H9 (cell line): ENCODE measurements around the gene FBN1. TPM values are rescaled to one million over a fixed set of nuclear protein-coding genes. Genes with fewer than 3 reads are reported as not detected.

Experiments used
- DNase-seq: peaks from one replicate; pipeline ENCODE4 v3.0.0-alpha.2; 2017
- H2AFZ ChIP-seq: one replicate; pipeline ENCODE4 v1.6.1; 2013; ENCODE audit warnings: mild to moderate bottlenecking, low read length, control low read depth, moderate library complexity
- H2AK5ac ChIP-seq: 2 replicates; pipeline ENCODE4 v1.6.1; 2013; ENCODE audit warnings: low read length, control low read depth, mixed read lengths; ENCODE audit not compliant: insufficient read length
- H2BK120ac ChIP-seq: one replicate; pipeline ENCODE4 v1.6.1; 2013; ENCODE audit warnings: low read depth, mild to moderate bottlenecking, low read length, control low read depth, inconsistent platforms; ENCODE audit not compliant: poor library complexity, severe bottlenecking
- H2BK12ac ChIP-seq: 2 replicates; pipeline ENCODE4 v1.6.1; 2013; ENCODE audit warnings: low read length, control low read depth, mixed read lengths, low read depth; ENCODE audit not compliant: insufficient read length
- H2BK15ac ChIP-seq: 2 replicates; pipeline ENCODE4 v1.6.1; 2013; ENCODE audit warnings: low read depth, low read length, control low read depth
- H2BK20ac ChIP-seq: one replicate; pipeline ENCODE4 v1.6.1; 2013; ENCODE audit warnings: low read depth, mild to moderate bottlenecking, low read length, control low read depth, inconsistent platforms; ENCODE audit not compliant: poor library complexity, severe bottlenecking
- H2BK5ac ChIP-seq: 2 replicates; pipeline ENCODE4 v1.6.1; 2013; ENCODE audit warnings: low read length, control low read depth, mixed read lengths; ENCODE audit not compliant: insufficient read length
- H3K14ac ChIP-seq: 2 replicates; pipeline ENCODE4 v1.6.1; 2013; ENCODE audit warnings: low read length, control low read depth; ENCODE audit not compliant: insufficient read depth
- H3K18ac ChIP-seq: 2 replicates; pipeline ENCODE4 v1.6.1; 2013; ENCODE audit warnings: low read depth, mild to moderate bottlenecking, mixed read lengths, low read length, control low read depth; ENCODE audit not compliant: insufficient read length
- H3K23ac ChIP-seq: 2 replicates; pipeline ENCODE4 v1.6.1; 2013; ENCODE audit warnings: low read length, control low read depth, mixed read lengths, low read depth; ENCODE audit not compliant: insufficient read length
- H3K23me2 ChIP-seq: 2 replicates; pipeline ENCODE4 v1.6.1; 2013; ENCODE audit warnings: low read depth, mild to moderate bottlenecking, mixed read lengths, low read length, control low read depth; ENCODE audit not compliant: insufficient read length, poor library complexity, severe bottlenecking
- H3K27ac ChIP-seq: 2 replicates; pipeline ENCODE4 v1.5.1; 2013; ENCODE audit warnings: low read length, control low read depth, mixed read lengths, low read depth; ENCODE audit not compliant: insufficient read length
- H3K27me3 ChIP-seq: 2 replicates; pipeline ENCODE4 v1.6.1; 2013; ENCODE audit warnings: low read length, control low read depth, inconsistent platforms; ENCODE audit not compliant: insufficient read depth
- H3K4ac ChIP-seq: 2 replicates; pipeline ENCODE4 v1.6.1; 2013; ENCODE audit warnings: low read depth, mild to moderate bottlenecking, control low read depth, inconsistent platforms, low read length, moderate library complexity
- H3K4me1 ChIP-seq: 2 replicates; pipeline ENCODE4 v1.6.1; 2013; ENCODE audit warnings: low read length, control low read depth, inconsistent platforms; ENCODE audit not compliant: insufficient read depth
- H3K4me2 ChIP-seq: 2 replicates; pipeline ENCODE4 v1.6.1; 2013; ENCODE audit warnings: low read length, control low read depth, mixed read lengths; ENCODE audit not compliant: insufficient read length, insufficient read depth
- H3K56ac ChIP-seq: 2 replicates; pipeline ENCODE4 v1.6.1; 2013; ENCODE audit warnings: low read depth, mild to moderate bottlenecking, mixed read lengths, low read length, control low read depth; ENCODE audit not compliant: insufficient read length
- H3K79me1 ChIP-seq: 2 replicates; pipeline ENCODE4 v1.6.1; 2013; ENCODE audit warnings: low read depth, mild to moderate bottlenecking, moderate library complexity, low read length, control low read depth, inconsistent platforms; ENCODE audit not compliant: insufficient read depth, poor library complexity, severe bottlenecking
- H3K79me2 ChIP-seq: 2 replicates; pipeline ENCODE4 v1.6.1; 2013; ENCODE audit warnings: low read length, control low read depth, inconsistent platforms; ENCODE audit not compliant: insufficient read depth
- H3K9ac ChIP-seq: 2 replicates; pipeline ENCODE4 v1.6.1; 2013; ENCODE audit warnings: low read length, control low read depth, mixed read lengths; ENCODE audit not compliant: insufficient read length; ENCODE audit errors: extremely low read depth
- H3K9me3 ChIP-seq: one replicate; pipeline ENCODE4 v1.6.1; 2013; ENCODE audit warnings: low read depth, low read length, inconsistent platforms; ENCODE audit not compliant: control insufficient read depth
- H3T11ph ChIP-seq: one replicate; pipeline ENCODE4 v1.6.1; 2013; ENCODE audit warnings: mild to moderate bottlenecking, low read length, control low read depth, inconsistent platforms
- H4K20me1 ChIP-seq: one replicate; pipeline ENCODE4 v1.6.1; 2013; ENCODE audit not compliant: control insufficient read depth, insufficient read length, insufficient read depth
- H4K5ac ChIP-seq: 2 replicates; pipeline ENCODE4 v1.6.1; 2013; ENCODE audit warnings: low read depth, mild to moderate bottlenecking, mixed read lengths, low read length, control low read depth; ENCODE audit not compliant: insufficient read length
- H4K8ac ChIP-seq: replicated peaks from 2 replicates; pipeline ENCODE4 v1.6.1; 2013; ENCODE audit warnings: low read length, control low read depth, mixed read lengths, low read depth; ENCODE audit not compliant: insufficient read length
- H4K91ac ChIP-seq: 2 replicates; pipeline ENCODE4 v1.6.1; 2013; ENCODE audit warnings: low read depth, mild to moderate bottlenecking, moderate library complexity, mixed read lengths, low read length, control low read depth; ENCODE audit not compliant: insufficient read length
- H3K27ac Mint-ChIP-seq, 3 experiments: 2 replicates in 2 of 3; 3 replicates in 1 of 3; pipeline ENCODE4 v1.8.0; 2020 to 2021; ENCODE audit warnings: mixed read lengths in 3 of 3, mild to moderate bottlenecking in 1 of 3, moderate library complexity in 1 of 3
- H3K27me3 Mint-ChIP-seq: 2 replicates; pipeline ENCODE4 v1.8.0; 2021; ENCODE audit warnings: low read depth, mild to moderate bottlenecking, moderate library complexity, mixed read lengths
- H3K36me3 Mint-ChIP-seq, 3 experiments: 2 replicates in 2 of 3; 3 replicates in 1 of 3; pipeline ENCODE4 v1.8.0; 2020 to 2021; ENCODE audit warnings: low read depth in 3 of 3, mixed read lengths in 3 of 3; ENCODE audit not compliant: insufficient read depth in 1 of 3
- H3K4me1 Mint-ChIP-seq, 2 experiments: 2 replicates each; pipeline ENCODE4 v1.8.0; 2020; ENCODE audit warnings: mixed read lengths in 2 of 2
- H3K4me3 Mint-ChIP-seq, 2 experiments: 2 replicates in 1 of 2; 3 replicates in 1 of 2; pipeline ENCODE4 v1.8.0; 2020 to 2021; ENCODE audit warnings: mild to moderate bottlenecking in 2 of 2, mixed read lengths in 2 of 2, moderate library complexity in 1 of 2
- H3K9me3 Mint-ChIP-seq, 2 experiments: 2 replicates in 1 of 2; 3 replicates in 1 of 2; pipeline ENCODE4 v1.8.0; 2020; ENCODE audit warnings: mild to moderate bottlenecking in 2 of 2, mixed read lengths in 2 of 2, moderate library complexity in 1 of 2
- WGBS: extraction: QIAGEN DNeasy Blood & Tissue Kit; methylation state at CpG from one replicate; pipeline ENCODE4 v1.1.7; 2013; ENCODE audit warnings: missing lambda C conversion rate, low lambda C conversion rate, mixed read lengths; ENCODE audit not compliant: insufficient read length; ENCODE audit errors: extremely low coverage; 5-methylcytosine and 5-hydroxymethylcytosine counted together
- total RNA-seq: library from RNA; stranded (reverse); gene quantifications from 2 replicates; pipeline ENCODE4 v1.2.1, GENCODE V29; 2021
- TF ChIP-seq, protein P1 (sequence below): fragments of 200-600 bp; sonication (generic); conservative IDR thresholded peaks from 3 replicates; pipeline ENCODE4 v1.8.0; 2021; ENCODE audit warnings: antibody characterized with exemption, mild to moderate bottlenecking

The FBN1 gene
- total RNA-seq, 1 experiment from 2014 or later = 3.6 TPM

GRCh38 chr15:48584812-48585563, 60.5 kb downstream of the FBN1 start:
- Histone ChIP-seq H3K23ac (no peak overlapping the region), H3K9ac (no peak overlapping the region), H3K4me1 (no peaks in the 10 kb centered on the region), H4K5ac (no peak overlapping the region), H2BK12ac (no peak overlapping the region), H4K91ac (no peak overlapping the region), H3K27ac (no peak overlapping the region), H3K27me3 (no peaks in the 10 kb centered on the region), H2BK5ac (no peak overlapping the region), H2AFZ (no peak overlapping the region), H3K56ac (no peak overlapping the region), H3K79me2 (no peaks in the 10 kb centered on the region), H2BK120ac (no peak overlapping the region), H3K79me1 (no peaks in the 10 kb centered on the region), H3K14ac (no peak overlapping the region), H4K8ac (no peak overlapping the region), H2BK20ac (no peak overlapping the region), H3K23me2 (no peaks in the 10 kb centered on the region), H3K18ac (no peak overlapping the region), H3K9me3 (no peaks in the 10 kb centered on the region), H2BK15ac (no peak overlapping the region), H4K20me1 (no peaks in the 10 kb centered on the region), H2AK5ac (no peak overlapping the region), H3K4ac (no peak overlapping the region), H3K4me2 (no peak overlapping the region), H3T11ph (no peak overlapping the region)
- no peaks in the 10 kb centered on the region for H3K9me3 Mint-ChIP-seq
- no peaks in the 10 kb centered on the region for H3K36me3 Mint-ChIP-seq
- no CpG with 5 or more reads among the region's 6 CpGs for WGBS
- no peaks in the 10 kb centered on the region for H3K4me1 Mint-ChIP-seq
- no peak for DNase-seq
- no peaks in the 10 kb centered on the region for H3K27me3 Mint-ChIP-seq
- H3K4me3 Mint-ChIP-seq = no peak overlapping the region
- H3K27ac Mint-ChIP-seq = no peak overlapping the region
- TF ChIP-seq, protein P1, sequence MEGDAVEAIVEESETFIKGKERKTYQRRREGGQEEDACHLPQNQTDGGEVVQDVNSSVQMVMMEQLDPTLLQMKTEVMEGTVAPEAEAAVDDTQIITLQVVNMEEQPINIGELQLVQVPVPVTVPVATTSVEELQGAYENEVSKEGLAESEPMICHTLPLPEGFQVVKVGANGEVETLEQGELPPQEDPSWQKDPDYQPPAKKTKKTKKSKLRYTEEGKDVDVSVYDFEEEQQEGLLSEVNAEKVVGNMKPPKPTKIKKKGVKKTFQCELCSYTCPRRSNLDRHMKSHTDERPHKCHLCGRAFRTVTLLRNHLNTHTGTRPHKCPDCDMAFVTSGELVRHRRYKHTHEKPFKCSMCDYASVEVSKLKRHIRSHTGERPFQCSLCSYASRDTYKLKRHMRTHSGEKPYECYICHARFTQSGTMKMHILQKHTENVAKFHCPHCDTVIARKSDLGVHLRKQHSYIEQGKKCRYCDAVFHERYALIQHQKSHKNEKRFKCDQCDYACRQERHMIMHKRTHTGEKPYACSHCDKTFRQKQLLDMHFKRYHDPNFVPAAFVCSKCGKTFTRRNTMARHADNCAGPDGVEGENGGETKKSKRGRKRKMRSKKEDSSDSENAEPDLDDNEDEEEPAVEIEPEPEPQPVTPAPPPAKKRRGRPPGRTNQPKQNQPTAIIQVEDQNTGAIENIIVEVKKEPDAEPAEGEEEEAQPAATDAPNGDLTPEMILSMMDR = no peak
